ENCODE measurements around the gene MRPL4. TPM values are rescaled to one million over a fixed set of nuclear protein-coding genes. Genes with fewer than 3 reads are reported as not detected.

MRPL4 gene
- polyA plus RNA-seq, 1 donor (not counting 4 experiments of a cell fraction or from before 2014, with no cell fraction given) = 29.4 TPM

- Histone ChIP-seq H3K4me3 (ENCODE audit: control insufficient read depth in 2 of 3, extremely low read depth in 1 of 3, insufficient read depth in 2 of 3, low read depth in 1 of 3, low read length in 3 of 3) (no peak overlapping the region), H3K4me2 (ENCODE audit: control insufficient read depth, extremely low read depth, insufficient read depth, low read depth, low read length) (no peak overlapping the region), H3K79me2 (ENCODE audit: control insufficient read depth, insufficient read depth, low read length) (no peaks in the 10 kb centered on the region), H3K9me3 (ENCODE audit: control insufficient read depth, low read depth, low read length) (no peaks in the 10 kb centered on the region), H2AFZ (ENCODE audit: control insufficient read depth, low read length) (no peak overlapping the region), H3K9me1 (ENCODE audit: control insufficient read depth, extremely low read depth, insufficient read depth, low read length) (no peaks in the 10 kb centered on the region), H3K4me1 (ENCODE audit: control insufficient read depth, extremely low read depth, insufficient read depth, low read length) (no peaks in the 10 kb centered on the region), H3K9ac (ENCODE audit: control insufficient read depth, extremely low read depth, insufficient read depth, low read length) (no peak overlapping the region), H3K36me3 (ENCODE audit: control insufficient read depth in 2 of 2, extremely low read depth in 1 of 2, insufficient read depth in 2 of 2, low read length in 2 of 2) (no peaks in the 10 kb centered on the region), H3K27me3 (ENCODE audit: control insufficient read depth, extremely low read depth, insufficient read depth, low read length) (no peaks in the 10 kb centered on the region), H4K20me1 (ENCODE audit: control insufficient read depth, extremely low read depth, insufficient read depth, low read length) (peaks cover 2% of the 10 kb centered on the region), H3K27ac (ENCODE audit: control insufficient read depth, insufficient read depth, low read length) (no peak overlapping the region)
- DNase-seq (ENCODE audit: low read depth, low spot score) = no peak
- TF ChIP-seq EZH2 (IDR thresholded peaks at IDR 0.05; ENCODE audit: low read length) = no peak
- TF ChIP-seq, protein P1, sequence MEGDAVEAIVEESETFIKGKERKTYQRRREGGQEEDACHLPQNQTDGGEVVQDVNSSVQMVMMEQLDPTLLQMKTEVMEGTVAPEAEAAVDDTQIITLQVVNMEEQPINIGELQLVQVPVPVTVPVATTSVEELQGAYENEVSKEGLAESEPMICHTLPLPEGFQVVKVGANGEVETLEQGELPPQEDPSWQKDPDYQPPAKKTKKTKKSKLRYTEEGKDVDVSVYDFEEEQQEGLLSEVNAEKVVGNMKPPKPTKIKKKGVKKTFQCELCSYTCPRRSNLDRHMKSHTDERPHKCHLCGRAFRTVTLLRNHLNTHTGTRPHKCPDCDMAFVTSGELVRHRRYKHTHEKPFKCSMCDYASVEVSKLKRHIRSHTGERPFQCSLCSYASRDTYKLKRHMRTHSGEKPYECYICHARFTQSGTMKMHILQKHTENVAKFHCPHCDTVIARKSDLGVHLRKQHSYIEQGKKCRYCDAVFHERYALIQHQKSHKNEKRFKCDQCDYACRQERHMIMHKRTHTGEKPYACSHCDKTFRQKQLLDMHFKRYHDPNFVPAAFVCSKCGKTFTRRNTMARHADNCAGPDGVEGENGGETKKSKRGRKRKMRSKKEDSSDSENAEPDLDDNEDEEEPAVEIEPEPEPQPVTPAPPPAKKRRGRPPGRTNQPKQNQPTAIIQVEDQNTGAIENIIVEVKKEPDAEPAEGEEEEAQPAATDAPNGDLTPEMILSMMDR (optimal IDR thresholded peaks at IDR 0.05 in 1 of 3, IDR thresholded peaks at IDR 0.05 in 1 of 3, conservative IDR thresholded peaks at IDR 0.05 in 1 of 3; ENCODE audit: extremely low read depth in 1 of 3, insufficient read depth in 2 of 3, low read length in 3 of 3) = no peak
- dilution Hi-C loops (cut with MboI; ENCODE audit: extremely low pct_ligation_motif_present, low sequenced_read_pairs) = no loop called here
- FAIRE-seq = no peak
Measured at GRCh38 chr19:10223488-10224213, 28.4 kb upstream of the MRPL4 start.

DNA sequence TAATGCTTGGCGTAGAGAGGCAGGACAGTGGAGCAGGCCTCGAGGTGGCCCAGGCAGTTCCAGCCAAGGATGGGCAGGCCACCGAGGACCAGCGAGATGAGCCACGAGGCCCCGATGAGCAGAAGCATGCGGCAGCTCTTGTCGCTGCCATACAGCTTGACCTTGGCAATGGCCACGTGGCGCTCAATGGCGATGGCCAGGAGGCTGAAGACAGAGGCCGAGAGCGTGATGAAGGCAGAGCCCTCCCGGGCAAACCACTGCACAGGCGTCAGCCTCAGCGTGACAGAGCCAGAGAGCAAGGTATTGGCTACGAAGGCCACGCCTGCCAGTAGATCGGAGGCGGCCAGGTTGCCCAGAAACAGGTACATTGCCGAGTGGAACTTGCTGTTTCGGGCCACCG is 27.7 kb upstream of the MRPL4 start:
- no peaks in the 10 kb centered on the region for H3K9me3 ChIP-seq (ENCODE audit: control insufficient read depth, low read depth, low read length)
- no peak for FAIRE-seq
- no peaks in the 10 kb centered on the region for H3K9me1 ChIP-seq (ENCODE audit: control insufficient read depth, extremely low read depth, insufficient read depth, low read length)
- H4K20me1 ChIP-seq (ENCODE audit: control insufficient read depth, extremely low read depth, insufficient read depth, low read length) = peaks cover 2% of the 10 kb centered on the region
- no peak overlapping the region for H3K27ac ChIP-seq (ENCODE audit: control insufficient read depth, insufficient read depth, low read length)
- no peak overlapping the region for H3K9ac ChIP-seq (ENCODE audit: control insufficient read depth, extremely low read depth, insufficient read depth, low read length)
- dilution Hi-C loops (cut with MboI; ENCODE audit: extremely low pct_ligation_motif_present, low sequenced_read_pairs) = no loop called here
- H3K4me2 ChIP-seq (ENCODE audit: control insufficient read depth, extremely low read depth, insufficient read depth, low read depth, low read length) = no peak overlapping the region
- no peaks in the 10 kb centered on the region for H3K36me3 ChIP-seq (ENCODE audit: control insufficient read depth in 2 of 2, extremely low read depth in 1 of 2, insufficient read depth in 2 of 2, low read length in 2 of 2)
- TF ChIP-seq EZH2 (IDR thresholded peaks at IDR 0.05; ENCODE audit: low read length) = no peak
- TF ChIP-seq, protein P1 (optimal IDR thresholded peaks at IDR 0.05 in 1 of 3, IDR thresholded peaks at IDR 0.05 in 1 of 3, conservative IDR thresholded peaks at IDR 0.05 in 1 of 3; ENCODE audit: extremely low read depth in 1 of 3, insufficient read depth in 2 of 3, low read length in 3 of 3) = no peak
- H3K4me3 ChIP-seq (ENCODE audit: control insufficient read depth in 2 of 3, extremely low read depth in 1 of 3, insufficient read depth in 2 of 3, low read depth in 1 of 3, low read length in 3 of 3) = no peak overlapping the region
- H3K4me1 ChIP-seq (ENCODE audit: control insufficient read depth, extremely low read depth, insufficient read depth, low read length) = no peaks in the 10 kb centered on the region
- no peaks in the 10 kb centered on the region for H3K27me3 ChIP-seq (ENCODE audit: control insufficient read depth, extremely low read depth, insufficient read depth, low read length)
- no peak for DNase-seq (ENCODE audit: low read depth, low spot score)
- H2AFZ ChIP-seq (ENCODE audit: control insufficient read depth, low read length) = no peak overlapping the region
- no peaks in the 10 kb centered on the region for H3K79me2 ChIP-seq (ENCODE audit: control insufficient read depth, insufficient read depth, low read length)
